Measurements from ENCODE around the gene DCST2. TPM values are rescaled to one million over a fixed set of nuclear protein-coding genes. Genes with fewer than 3 reads are reported as not detected.

The DCST2 gene
- total and polyA plus RNA-seq, 2 of the 8 experiments (the other 6 are each of a cell fraction or from before 2014, with no cell fraction given) = 0.43 to 2.1 TPM

- TF ChIP-seq CTCF (IDR thresholded peaks at IDR 0.05; ENCODE audit: control extremely low read depth in 1 of 3, insufficient read depth in 1 of 3, low read depth in 1 of 3, low read length in 3 of 3) (0 out of 4 replicates have a peak, but pooled peaks of 1 of the 3 experiments have one; percentile 4), EZH2 (IDR thresholded peaks at IDR 0.05; ENCODE audit: low read depth, low read length, severe bottlenecking) (no peak), TBP (IDR thresholded peaks at IDR 0.05; ENCODE audit: low read depth, low read length) (0 out of 2 replicates have a peak, but pooled peaks have one; percentile 26), SIRT6 (IDR thresholded peaks at IDR 0.05; ENCODE audit: low read length) (no peak), NANOG (IDR thresholded peaks at IDR 0.05; ENCODE audit: insufficient read depth, low read depth, low read length, poor library complexity, severe bottlenecking) (no peak), TEAD4 (IDR thresholded peaks at IDR 0.05; ENCODE audit: low read depth, low read length) (no peak), GTF2F1 (IDR thresholded peaks at IDR 0.05; ENCODE audit: borderline replicate concordance, low read depth, low read length) (no peak), USF2 (IDR thresholded peaks at IDR 0.05; ENCODE audit: low read length) (0 out of 2 replicates have a peak, but pooled peaks have one; percentile 13), CEBPB (IDR thresholded peaks at IDR 0.05; ENCODE audit: low read depth, low read length) (no peak), SP2 (IDR thresholded peaks at IDR 0.05; ENCODE audit: low read length) (no peak), PHF8 (conservative IDR thresholded peaks at IDR 0.05; ENCODE audit: low read depth, low read length) (0 out of 2 replicates have a peak, but pooled peaks have one; percentile 4), CBX8 (IDR thresholded peaks at IDR 0.05; ENCODE audit: borderline replicate concordance, low read depth, low read length) (no peak), MAFK (IDR thresholded peaks at IDR 0.05; ENCODE audit: low read depth, low read length) (no peak), KDM4A (IDR thresholded peaks at IDR 0.05; ENCODE audit: low read depth, low read length, severe bottlenecking) (peak; percentile 33), ATF3 (IDR thresholded peaks at IDR 0.05; ENCODE audit: insufficient read depth, low read depth, low read length) (no peak), SP4 (IDR thresholded peaks at IDR 0.05; ENCODE audit: low read length) (no peak; the same call in 1 of the 2 replicates), MAX (IDR thresholded peaks at IDR 0.05) (peak; percentile 99), CBX5 (IDR thresholded peaks at IDR 0.05; ENCODE audit: low read depth, low read length) (no peak), NRF1 (IDR thresholded peaks at IDR 0.05; ENCODE audit: low read depth, low read length) (no peak)
Measured at GRCh38 chr1:154999571-155000410, 33.8 kb downstream of the DCST2 start (continued).

Measured in H1 (cell line).